Neural cell (in vitro differentiated cells): ENCODE data around the gene MYH6. TPM values are rescaled to one million over a fixed set of nuclear protein-coding genes. Genes with fewer than 3 reads are reported as not detected.

Experiments
- H2AFZ ChIP-seq: fragments of 200-600, 300-800 bp; sonication (generic), shearing (Covaris generic); 2 replicates; pipeline ENCODE4 v1.6.0; 2014; ENCODE audit warnings: low read depth, mild to moderate bottlenecking, antibody characterized with exemption, low read length, moderate library complexity
- H3F3A ChIP-seq: fragments of 200-600 bp; shearing (Covaris generic); 2 replicates; pipeline ENCODE4 v1.6.1; 2016; ENCODE audit warnings: mild to moderate bottlenecking, moderate library complexity, mixed read lengths, antibody characterized with exemption, low read length; ENCODE audit not compliant: insufficient read depth, poor library complexity, severe bottlenecking
- H3K27ac ChIP-seq: fragments of 200-600, 300-800 bp; sonication (generic), shearing (Covaris generic); 2 replicates; pipeline ENCODE4 v1.5.1; 2014; ENCODE audit warnings: mild to moderate bottlenecking, low read length, moderate library complexity
- H3K27me3 ChIP-seq: fragments of 300-800, 200-600 bp; sonication (generic), shearing (Covaris generic); 2 replicates; pipeline ENCODE4 v1.6.0; 2014; ENCODE audit warnings: mild to moderate bottlenecking, low read depth, low read length, moderate library complexity; ENCODE audit not compliant: insufficient read depth
- H3K36me3 ChIP-seq: fragments of 300-800, 200-600 bp; sonication (generic), shearing (Covaris generic); 2 replicates; pipeline ENCODE4 v1.5.1; 2014; ENCODE audit warnings: mild to moderate bottlenecking, antibody characterized with exemption, low read length, moderate library complexity; ENCODE audit not compliant: insufficient read depth
- H3K4me2 ChIP-seq: fragments of 300-800, 200-600 bp; sonication (generic), shearing (Covaris generic); 2 replicates; pipeline ENCODE4 v1.6.0; 2014; ENCODE audit warnings: mild to moderate bottlenecking, low read length
- H3K4me3 ChIP-seq: fragments of 300-800, 200-600 bp; sonication (generic), shearing (Covaris generic); 2 replicates; pipeline ENCODE4 v1.5.1; 2014; ENCODE audit warnings: mild to moderate bottlenecking, low read length, moderate library complexity
- H3K79me2 ChIP-seq: fragments of 200-600 bp; shearing (Covaris generic); replicated peaks from 2 replicates; pipeline ENCODE4 v1.6.0; 2014; ENCODE audit warnings: mild to moderate bottlenecking, low read length, moderate library complexity; ENCODE audit not compliant: insufficient read depth
- H3K9ac ChIP-seq: fragments of 300-800, 200-600 bp; sonication (generic), shearing (Covaris generic); 2 replicates; pipeline ENCODE4 v1.6.1; 2016; ENCODE audit warnings: mild to moderate bottlenecking, low read length, mixed read lengths
- H3K9me2 ChIP-seq: fragments of 200-600 bp; shearing (Covaris generic); 2 replicates; pipeline ENCODE4 v1.6.1; 2016; ENCODE audit warnings: mild to moderate bottlenecking, low read length, mixed read lengths; ENCODE audit not compliant: insufficient read depth
- H3K9me3 ChIP-seq: fragments of 200-600, 300-800 bp; sonication (generic), shearing (Covaris generic); 2 replicates; pipeline ENCODE4 v1.6.1; 2016; ENCODE audit warnings: mild to moderate bottlenecking, mixed run types, low read length, moderate library complexity, mixed read lengths
- H4K20me1 ChIP-seq: fragments of 200-600 bp; shearing (Covaris generic); 2 replicates; pipeline ENCODE4 v1.6.1; 2016; ENCODE audit warnings: mild to moderate bottlenecking, mixed run types; ENCODE audit not compliant: insufficient read depth
- CTCF ChIP-seq: fragments of 450-650 bp; IDR thresholded peaks from 2 replicates; pipeline ENCODE4 v1.5.1; 2014; ENCODE audit warnings: antibody characterized with exemption, mild to moderate bottlenecking, moderate library complexity; ENCODE audit not compliant: poor library complexity, severe bottlenecking
- EP300 ChIP-seq: fragments of 450-650 bp; conservative IDR thresholded peaks from 2 replicates; pipeline ENCODE4 v1.6.1; 2014; ENCODE audit warnings: antibody characterized with exemption, mild to moderate bottlenecking, moderate library complexity; ENCODE audit not compliant: poor library complexity, severe bottlenecking
- EZH2 ChIP-seq: fragments of 200-600, 300-800 bp; shearing (Covaris generic), sonication (generic); IDR thresholded peaks from 2 replicates; pipeline ENCODE4 v1.6.1; 2014; ENCODE audit warnings: antibody characterized with exemption, low read length, borderline replicate concordance, mild to moderate bottlenecking; ENCODE audit not compliant: insufficient read depth, poor library complexity, severe bottlenecking
- MXI1 ChIP-seq: fragments of 450-650 bp; conservative IDR thresholded peaks from 2 replicates; pipeline ENCODE4 v1.6.1; 2014; ENCODE audit warnings: antibody characterized with exemption, mild to moderate bottlenecking; ENCODE audit not compliant: poor library complexity, severe bottlenecking
- POLR2AphosphoS5 ChIP-seq: IDR thresholded peaks from 2 replicates; pipeline ENCODE4 v1.6.1; 2012
- RAD21 ChIP-seq: fragments of 450-650 bp; conservative IDR thresholded peaks from 2 replicates; pipeline ENCODE4 v1.6.1; 2014; ENCODE audit warnings: antibody characterized with exemption, mild to moderate bottlenecking, moderate library complexity
- REST ChIP-seq: IDR thresholded peaks from 2 replicates; pipeline ENCODE4 v1.6.1; 2012; ENCODE audit warnings: borderline replicate concordance
- SMC3 ChIP-seq: fragments of 450-650 bp; conservative IDR thresholded peaks from 2 replicates; pipeline ENCODE4 v1.6.1; 2014; ENCODE audit warnings: antibody characterized with exemption, mild to moderate bottlenecking, moderate library complexity; ENCODE audit not compliant: poor library complexity
- TAF1 ChIP-seq: IDR thresholded peaks from 2 replicates; pipeline ENCODE4 v1.6.1; 2012; ENCODE audit warnings: low read depth
- polyA plus RNA-seq: library from polyadenylated mRNA; depleted of rRNA; stranded (reverse); fragments of >200 nt; gene quantifications from 2 replicates; pipeline ENCODE4 v1.2.3, GENCODE V29; 2014

Gene MYH6
- polyA plus RNA-seq, 1 donor from 2014 or later, result not detected

GRCh38 chr14:23447361-23448350 is 39.6 kb upstream of the MYH6 start:
- Histone ChIP-seq H3K79me2 (no peaks in the 10 kb centered on the region), H3K36me3 (no peaks in the 10 kb centered on the region), H3K9ac (no peak overlapping the region), H3K9me3 (no peaks in the 10 kb centered on the region), H3K27ac (no peak overlapping the region), H3K27me3 (no peaks in the 10 kb centered on the region), H3K4me2 (no peak overlapping the region), H4K20me1 (no peaks in the 10 kb centered on the region), H3K4me3 (no peak overlapping the region), H3K9me2 (no peaks in the 10 kb centered on the region), H3F3A (no peaks in the 10 kb centered on the region), H2AFZ (no peak overlapping the region)
- TF ChIP-seq REST, result no peak
- no peak for TF ChIP-seq POLR2AphosphoS5
- TF ChIP-seq CTCF, result no peak
- no peak for TF ChIP-seq TAF1
- TF ChIP-seq RAD21, result no peak
- no peak for TF ChIP-seq SMC3
- no peak for TF ChIP-seq EZH2
- TF ChIP-seq MXI1, result no peak
- no peak for TF ChIP-seq EP300

- H3K9me3 ChIP-seq, result no peaks in the 10 kb centered on the region
- no peak overlapping the region for H3K9ac ChIP-seq
- H2AFZ ChIP-seq, result no peak overlapping the region
- no peak overlapping the region for H3K4me3 ChIP-seq
- no peak overlapping the region for H3K4me2 ChIP-seq
- H3K27ac ChIP-seq, result no peak overlapping the region
- H3K27me3 ChIP-seq, result no peaks in the 10 kb centered on the region
- peak; percentile 29 for TF ChIP-seq SMC3
- TF ChIP-seq POLR2AphosphoS5, result no peak
- TF ChIP-seq MXI1, result no peak
- TF ChIP-seq REST, result no peak
- no peak for TF ChIP-seq CTCF
- TF ChIP-seq EZH2, result no peak
- no peak for TF ChIP-seq TAF1
- TF ChIP-seq RAD21, result peak; percentile 27
- no peak for TF ChIP-seq EP300
- H4K20me1 ChIP-seq, result no peaks in the 10 kb centered on the region
- no peaks in the 10 kb centered on the region for H3K36me3 ChIP-seq
- H3K9me2 ChIP-seq, result no peaks in the 10 kb centered on the region
- no peaks in the 10 kb centered on the region for H3K79me2 ChIP-seq
- H3F3A ChIP-seq, result no peaks in the 10 kb centered on the region
These were observed 38.3 kb upstream of the MYH6 start for GRCh38 chr14:23446291-23446851.
